AG04449 (cell line): Measurements from ENCODE around the gene THAP12.

Experiments used
- CTCF ChIA-PET: fragments of 350-600 bp; formaldehyde crosslinking; extraction: SDS; loops from one replicate; lab custom pipeline; 2021; ENCODE audit warnings: antibody characterized with exemption; lab: Yijun Ruan, JAX
- POLR2A ChIA-PET: fragments of 400-600, 350-600 bp; formaldehyde crosslinking; extraction: SDS; loops from one replicate; lab custom pipeline; 2020; ENCODE audit warnings: antibody characterized with exemption, inconsistent platforms; lab: Yijun Ruan, JAX
- DNase-seq: peaks from one replicate; pipeline ENCODE4 v3.0.0-alpha.2; 2010; ENCODE audit warnings: low read depth, low spot score
- H3K4me3 ChIP-seq: 2 replicates; pipeline ENCODE4 v1.5.1; 2011; ENCODE audit warnings: low read depth, mild to moderate bottlenecking, control low read depth, low read length
- TF ChIP-seq, protein P1 (sequence below): IDR thresholded peaks from one replicate; pipeline ENCODE4 v1.5.1; 2011; ENCODE audit warnings: mild to moderate bottlenecking, moderate library complexity, low read length, control low read depth, inconsistent platforms; ENCODE audit not compliant: insufficient read depth; ENCODE audit errors: missing control alignments

THAP12 gene

GRCh38 chr11:76335842-76336241 lies 45.1 kb downstream of the THAP12 start:
- TF ChIP-seq, protein P1, sequence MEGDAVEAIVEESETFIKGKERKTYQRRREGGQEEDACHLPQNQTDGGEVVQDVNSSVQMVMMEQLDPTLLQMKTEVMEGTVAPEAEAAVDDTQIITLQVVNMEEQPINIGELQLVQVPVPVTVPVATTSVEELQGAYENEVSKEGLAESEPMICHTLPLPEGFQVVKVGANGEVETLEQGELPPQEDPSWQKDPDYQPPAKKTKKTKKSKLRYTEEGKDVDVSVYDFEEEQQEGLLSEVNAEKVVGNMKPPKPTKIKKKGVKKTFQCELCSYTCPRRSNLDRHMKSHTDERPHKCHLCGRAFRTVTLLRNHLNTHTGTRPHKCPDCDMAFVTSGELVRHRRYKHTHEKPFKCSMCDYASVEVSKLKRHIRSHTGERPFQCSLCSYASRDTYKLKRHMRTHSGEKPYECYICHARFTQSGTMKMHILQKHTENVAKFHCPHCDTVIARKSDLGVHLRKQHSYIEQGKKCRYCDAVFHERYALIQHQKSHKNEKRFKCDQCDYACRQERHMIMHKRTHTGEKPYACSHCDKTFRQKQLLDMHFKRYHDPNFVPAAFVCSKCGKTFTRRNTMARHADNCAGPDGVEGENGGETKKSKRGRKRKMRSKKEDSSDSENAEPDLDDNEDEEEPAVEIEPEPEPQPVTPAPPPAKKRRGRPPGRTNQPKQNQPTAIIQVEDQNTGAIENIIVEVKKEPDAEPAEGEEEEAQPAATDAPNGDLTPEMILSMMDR = no peak
- no peak for DNase-seq
- CTCF ChIA-PET = interaction anchor here (1.0 kb wide), 1 partner anchor 17 kb away, joined by 3 read pairs; no protein-coding TSS in a partner anchor

DNA sequence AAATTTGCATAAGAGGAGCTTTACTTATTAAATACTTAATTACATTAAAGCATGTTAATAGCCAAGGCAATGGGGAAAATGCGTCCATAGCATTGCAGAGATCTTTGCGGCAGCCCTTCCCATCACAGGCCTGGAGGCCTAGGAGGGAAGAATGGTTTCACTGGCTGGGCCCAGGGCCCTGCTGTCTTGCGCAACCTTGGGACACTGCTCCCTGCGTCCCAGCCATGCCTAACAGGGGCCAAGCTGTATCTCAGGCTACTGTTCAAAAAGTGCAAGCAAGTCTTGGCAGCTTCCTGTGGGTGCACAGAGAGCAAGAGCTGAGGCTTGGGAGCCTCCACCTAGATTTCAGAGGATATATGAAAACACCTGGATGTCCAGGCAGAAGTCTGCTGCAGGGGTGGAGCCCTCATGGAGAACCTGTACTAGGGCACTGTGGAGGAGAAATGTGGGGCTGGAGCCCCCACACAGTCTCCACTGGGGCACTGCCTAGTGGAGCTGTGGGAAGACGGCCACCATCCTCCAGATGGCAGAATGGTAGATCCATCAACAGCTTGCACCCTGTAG lies 46.0 kb downstream of the THAP12 start:
- ChIA-PET CTCF (interaction anchor here (1.3 kb wide), 1 partner anchor 15 kb away, joined by 3 read pairs; no protein-coding TSS in a partner anchor), POLR2A (no interaction called here)
- H3K4me3 ChIP-seq = no peak overlapping the region
- DNase-seq = no peak
- TF ChIP-seq, protein P1 = no peak

More at GRCh38 chr11:76335842-76336241, 45.1 kb downstream of the THAP12 start:
- POLR2A ChIA-PET = no interaction called here
- no peak overlapping the region for H3K4me3 ChIP-seq

GRCh38 chr11:76330651-76331050 lies 50.3 kb downstream of the THAP12 start:
- CTCF ChIA-PET = interaction anchor here (1.1 to 1.2 kb wide), 3 partner anchors 9 to 433 kb away, joined by 3 to 5 read pairs (median 3); no protein-coding TSS in a partner anchor
- no peak for DNase-seq
- H3K4me3 ChIP-seq = no peak overlapping the region
- TF ChIP-seq, protein P1 = no peak
- POLR2A ChIA-PET = no interaction called here

- no peak for DNase-seq
- TF ChIP-seq, protein P1 = no peak
- ChIA-PET POLR2A (no interaction called here), CTCF (interaction anchor here (1.1 to 1.2 kb wide), 3 partner anchors 9 to 433 kb away, joined by 3 to 5 read pairs (median 3); no protein-coding TSS in a partner anchor)
- H3K4me3 ChIP-seq = no peak overlapping the region
These were observed 50.9 kb downstream of the THAP12 start for GRCh38 chr11:76329983-76330382.

- ChIA-PET POLR2A (no interaction called here), CTCF (interaction anchor here (0.6 to 13.1 kb wide), 5 partner anchors 10 to 432 kb away, joined by 3 to 207 read pairs (median 4); partner anchors contain the start of gene WNT11)
- DNase-seq = no peak
These were observed 51.8 kb downstream of the THAP12 start for GRCh38 chr11:76329084-76329648.

More at GRCh38 chr11:76329084-76329648, 51.8 kb downstream of the THAP12 start:
- TF ChIP-seq, protein P1 = no peak
- no peak overlapping the region for H3K4me3 ChIP-seq
